Chondrocyte (in vitro differentiated cells): ENCODE results near the gene FURIN. TPM values are rescaled to one million over a fixed set of nuclear protein-coding genes. Genes with fewer than 3 reads are reported as not detected.

Source experiments
- DNase-seq: peaks from one replicate; pipeline ENCODE4 v3.0.0; 2021; ENCODE audit warnings: mixed read lengths, low spot score
- H3K27ac Mint-ChIP-seq: one replicate; pipeline ENCODE4 v1.8.0; 2021; ENCODE audit warnings: mild to moderate bottlenecking, moderate library complexity, mixed read lengths; ENCODE audit not compliant: unreplicated experiment
- H3K27me3 Mint-ChIP-seq: 2 replicates; pipeline ENCODE4 v1.8.0; 2021; ENCODE audit warnings: low read depth, mixed read lengths
- H3K36me3 Mint-ChIP-seq: 2 replicates; pipeline ENCODE4 v1.8.0; 2021; ENCODE audit warnings: low read depth, mixed read lengths
- H3K4me1 Mint-ChIP-seq: 2 replicates; pipeline ENCODE4 v1.8.0; 2021; ENCODE audit warnings: low read depth, mild to moderate bottlenecking, mixed read lengths
- H3K4me3 Mint-ChIP-seq: one replicate; pipeline ENCODE4 v1.8.0; 2021; ENCODE audit warnings: mild to moderate bottlenecking, moderate library complexity, mixed read lengths; ENCODE audit not compliant: unreplicated experiment
- H3K9me3 Mint-ChIP-seq: 2 replicates; pipeline ENCODE4 v1.8.0; 2021; ENCODE audit warnings: low read depth, mixed read lengths
- total RNA-seq: library from RNA; stranded (reverse); gene quantifications from 3 replicates; pipeline ENCODE4 v1.2.1, GENCODE V29; 2021
- TF ChIP-seq, protein P1 (sequence below): fragments of 200-600 bp; sonication (generic); IDR thresholded peaks from 2 replicates; pipeline ENCODE4 v1.5.0; 2021; ENCODE audit warnings: antibody characterized with exemption, mild to moderate bottlenecking, moderate library complexity

Gene FURIN
- total RNA-seq, 1 donor from 2014 or later = 66.2 TPM

DNA sequence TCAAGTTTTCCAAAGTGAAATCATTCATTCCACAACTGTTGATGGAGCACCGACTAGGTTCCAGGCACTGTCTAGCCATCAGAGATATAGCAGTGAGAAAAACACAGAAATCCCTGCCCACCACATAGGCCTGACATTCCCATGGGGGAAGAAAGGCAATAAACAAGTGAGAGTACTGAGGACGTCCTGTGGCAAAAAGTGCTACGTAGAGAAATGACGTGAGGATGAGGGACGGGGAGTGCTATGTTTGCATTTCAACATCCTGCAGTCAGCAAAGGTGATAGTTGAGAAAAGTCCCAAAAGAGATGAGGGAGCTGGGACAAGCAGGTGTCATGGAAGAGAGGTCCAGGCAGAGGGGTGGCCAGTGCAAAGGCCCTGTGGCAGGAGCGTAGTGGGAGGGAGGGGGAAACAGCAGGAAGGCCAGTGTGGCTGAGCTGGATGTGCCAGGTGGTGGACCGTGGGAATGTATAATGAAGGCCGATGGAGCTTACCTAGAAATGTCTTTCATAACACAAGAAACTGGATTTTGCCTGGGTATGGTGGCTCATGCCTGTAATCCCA, 10.4 kb upstream of the FURIN start:
- Mint-ChIP-seq H3K4me3 (no peak overlapping the region), H3K4me1 (no peaks in the 10 kb centered on the region), H3K27me3 (no peaks in the 10 kb centered on the region), H3K36me3 (no peaks in the 10 kb centered on the region), H3K9me3 (no peaks in the 10 kb centered on the region), H3K27ac (peak overlapping the region; percentile 25)
- DNase-seq = no peak
- TF ChIP-seq, protein P1, sequence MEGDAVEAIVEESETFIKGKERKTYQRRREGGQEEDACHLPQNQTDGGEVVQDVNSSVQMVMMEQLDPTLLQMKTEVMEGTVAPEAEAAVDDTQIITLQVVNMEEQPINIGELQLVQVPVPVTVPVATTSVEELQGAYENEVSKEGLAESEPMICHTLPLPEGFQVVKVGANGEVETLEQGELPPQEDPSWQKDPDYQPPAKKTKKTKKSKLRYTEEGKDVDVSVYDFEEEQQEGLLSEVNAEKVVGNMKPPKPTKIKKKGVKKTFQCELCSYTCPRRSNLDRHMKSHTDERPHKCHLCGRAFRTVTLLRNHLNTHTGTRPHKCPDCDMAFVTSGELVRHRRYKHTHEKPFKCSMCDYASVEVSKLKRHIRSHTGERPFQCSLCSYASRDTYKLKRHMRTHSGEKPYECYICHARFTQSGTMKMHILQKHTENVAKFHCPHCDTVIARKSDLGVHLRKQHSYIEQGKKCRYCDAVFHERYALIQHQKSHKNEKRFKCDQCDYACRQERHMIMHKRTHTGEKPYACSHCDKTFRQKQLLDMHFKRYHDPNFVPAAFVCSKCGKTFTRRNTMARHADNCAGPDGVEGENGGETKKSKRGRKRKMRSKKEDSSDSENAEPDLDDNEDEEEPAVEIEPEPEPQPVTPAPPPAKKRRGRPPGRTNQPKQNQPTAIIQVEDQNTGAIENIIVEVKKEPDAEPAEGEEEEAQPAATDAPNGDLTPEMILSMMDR = no peak

DNA sequence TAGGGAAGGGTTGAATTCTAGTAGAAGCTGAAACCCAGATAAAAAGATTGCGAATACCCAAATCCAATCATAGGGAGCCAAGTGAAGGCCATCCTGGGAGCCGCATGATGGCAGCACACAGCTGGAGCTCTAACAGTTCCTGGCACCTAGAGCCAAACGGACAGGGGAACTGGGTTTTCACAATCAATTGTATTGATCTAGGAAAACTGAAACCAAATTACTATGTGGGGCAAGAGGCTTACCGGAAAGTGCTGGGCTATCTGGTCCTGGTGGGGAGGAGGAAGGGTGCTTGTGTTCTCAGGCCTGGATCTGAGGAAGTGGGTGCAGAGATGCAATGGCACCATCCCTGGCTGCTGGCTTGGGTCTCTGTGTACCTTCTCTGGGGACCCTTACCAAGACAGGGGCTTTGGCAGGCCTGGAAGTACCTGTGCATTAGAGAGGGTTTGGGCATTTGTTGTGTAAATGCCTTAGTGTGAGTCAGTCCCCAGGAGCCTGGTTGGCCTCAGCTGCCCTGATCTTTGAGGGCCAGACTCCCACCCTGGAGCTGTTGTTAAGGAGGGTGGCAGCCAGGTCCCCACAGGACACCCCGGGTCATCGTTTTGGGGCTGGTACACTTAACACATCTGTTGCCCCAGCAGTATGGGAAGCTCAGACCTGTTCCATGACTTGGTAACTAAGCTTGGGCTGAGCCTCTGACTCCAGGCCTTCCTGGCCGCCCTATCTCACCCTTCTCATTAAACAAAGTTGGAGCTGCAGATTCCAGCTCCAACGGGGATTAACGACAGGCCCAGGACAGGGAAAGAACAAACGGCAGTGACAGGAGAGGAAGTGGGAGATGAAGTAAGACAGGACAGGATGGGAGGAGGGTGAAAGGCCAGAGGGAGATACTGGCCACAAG, 8.9 kb upstream of the FURIN start:
- H3K27ac Mint-ChIP-seq = no peak overlapping the region

GRCh38 chr15:90860450-90860849, 7.9 kb upstream of the FURIN start:
- Mint-ChIP-seq H3K9me3 (no peaks in the 10 kb centered on the region), H3K27ac (no peak overlapping the region), H3K4me3 (no peak overlapping the region), H3K27me3 (no peaks in the 10 kb centered on the region), H3K4me1 (peaks cover 9% of the 10 kb centered on the region), H3K36me3 (no peaks in the 10 kb centered on the region)
- TF ChIP-seq, protein P1 = no peak
- no peak for DNase-seq

More for the DNA sequence above, 8.9 kb upstream of the FURIN start:
- DNase-seq = no peak
- Mint-ChIP-seq H3K27me3 (no peaks in the 10 kb centered on the region), H3K4me3 (no peak overlapping the region), H3K4me1 (peaks cover 9% of the 10 kb centered on the region), H3K36me3 (no peaks in the 10 kb centered on the region), H3K9me3 (no peaks in the 10 kb centered on the region)
- TF ChIP-seq, protein P1 = no peak

GRCh38 chr15:90860942-90861675, 7.3 kb upstream of the FURIN start:
- H3K4me1 Mint-ChIP-seq = peaks cover 9% of the 10 kb centered on the region
- DNase-seq = no peak
- H3K4me3 Mint-ChIP-seq = no peak overlapping the region
- TF ChIP-seq, protein P1 = no peak
- H3K9me3 Mint-ChIP-seq = no peaks in the 10 kb centered on the region
- no peaks in the 10 kb centered on the region for H3K36me3 Mint-ChIP-seq
- no peaks in the 10 kb centered on the region for H3K27me3 Mint-ChIP-seq
- no peak overlapping the region for H3K27ac Mint-ChIP-seq

GRCh38 chr15:90862487-90862886, 5.9 kb upstream of the FURIN start:
- Mint-ChIP-seq H3K4me3 (no peak overlapping the region), H3K27me3 (no peaks in the 10 kb centered on the region), H3K4me1 (peaks cover 9% of the 10 kb centered on the region), H3K36me3 (no peaks in the 10 kb centered on the region), H3K9me3 (no peaks in the 10 kb centered on the region), H3K27ac (no peak overlapping the region)
- TF ChIP-seq, protein P1 = no peak
- no peak for DNase-seq
